ENCODE measurements around the gene STOX2.

- TF ChIP-seq EP300 (IDR thresholded peaks at IDR 0.05) (no peak), POLR2A (IDR thresholded peaks at IDR 0.05) (no peak), CTCF (IDR thresholded peaks at IDR 0.05) (no peak)
These were observed 44.4 kb upstream of the STOX2 start for GRCh38 chr4:183860731-183861130.
